ENCODE measurements around the gene NSD2. TPM values are rescaled to one million over a fixed set of nuclear protein-coding genes. Genes with fewer than 3 reads are reported as not detected.

Gene NSD2
- total RNA-seq, 1 experiment from 2014 or later, result 136 TPM

DNA sequence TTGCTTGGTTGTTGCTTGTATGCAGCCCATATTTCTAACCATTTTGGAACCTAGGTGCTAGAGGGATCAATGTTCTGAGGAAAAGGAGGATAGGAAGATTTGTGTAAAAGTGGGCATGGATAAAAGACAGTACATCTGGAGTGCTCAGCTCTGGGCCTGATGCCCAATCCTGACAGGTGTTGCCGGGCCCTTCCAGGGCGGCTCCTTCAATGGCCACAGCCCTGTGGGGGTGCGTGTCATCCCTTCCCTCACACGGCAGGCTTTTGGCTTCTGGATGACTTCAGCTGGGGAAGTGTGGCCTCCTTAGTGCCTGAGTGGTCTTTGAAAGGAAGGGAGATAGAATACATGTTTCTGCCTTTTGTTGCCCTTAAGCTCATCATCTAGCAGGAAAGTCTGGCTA, 90.4 kb downstream of the NSD2 start:
- H3K9me3 ChIP-seq (ENCODE audit: control insufficient read depth, low read depth, low read length), result no peaks in the 10 kb centered on the region
- H3K23ac ChIP-seq (ENCODE audit: insufficient read length, low read depth, low read length), result no peak overlapping the region
- H2BK12ac ChIP-seq (ENCODE audit: insufficient read length, low read depth, low read length), result no peak overlapping the region
- H3K56ac ChIP-seq (ENCODE audit: insufficient read length, low read depth, low read length), result no peak overlapping the region
- no peak overlapping the region for H2BK20ac ChIP-seq (ENCODE audit: low read depth, low read length, poor library complexity, severe bottlenecking)
- no peak overlapping the region for H3K4me2 ChIP-seq (ENCODE audit: insufficient read depth, insufficient read length, low read length)
- whole genome bisulfite sequencing (ENCODE audit: extremely low coverage, insufficient read length, low lambda C conversion rate), result no CpG with 5 or more reads among the region's 4 CpGs
- H3K4me3 Mint-ChIP-seq, result no peak overlapping the region; a peak in 1 of 5 replicates
- no peak overlapping the region for H4K5ac ChIP-seq (ENCODE audit: insufficient read length, low read depth, low read length)
- no peak overlapping the region for H2BK15ac ChIP-seq (ENCODE audit: low read depth, low read length)
- H3T11ph ChIP-seq (ENCODE audit: low read length), result no peak overlapping the region
- H3K4me1 ChIP-seq (ENCODE audit: insufficient read depth, low read length), result no peaks in the 10 kb centered on the region
- H3K14ac ChIP-seq (ENCODE audit: insufficient read depth, low read length), result no peak overlapping the region
- peaks cover 0 to 3% of the 10 kb centered on the region in 2 experiments; a peak in 2 of 4 replicates for H3K4me1 Mint-ChIP-seq
- H4K8ac ChIP-seq (replicated peaks; ENCODE audit: insufficient read length, low read depth, low read length), result no peak overlapping the region
- H3K27me3 Mint-ChIP-seq (ENCODE audit: low read depth), result no peaks in the 10 kb centered on the region
- H3K79me2 ChIP-seq (ENCODE audit: insufficient read depth, low read length), result no peaks in the 10 kb centered on the region
- H3K23me2 ChIP-seq (ENCODE audit: insufficient read length, low read depth, low read length, poor library complexity, severe bottlenecking), result no peaks in the 10 kb centered on the region
- H2AK5ac ChIP-seq (ENCODE audit: insufficient read length, low read length), result no peak overlapping the region
- DNase-seq, result no peak
- no peak overlapping the region for H3K18ac ChIP-seq (ENCODE audit: insufficient read length, low read depth, low read length)
- no peak overlapping the region for H3K27ac ChIP-seq (ENCODE audit: insufficient read length, low read depth, low read length)
- H3K9ac ChIP-seq (ENCODE audit: extremely low read depth, insufficient read length, low read length), result no peak overlapping the region
- H3K27me3 ChIP-seq (ENCODE audit: insufficient read depth, low read length), result no peaks in the 10 kb centered on the region
- H4K91ac ChIP-seq (ENCODE audit: insufficient read length, low read depth, low read length), result no peak overlapping the region
- no peaks in the 10 kb centered on the region for H3K9me3 Mint-ChIP-seq
- TF ChIP-seq, protein P1, sequence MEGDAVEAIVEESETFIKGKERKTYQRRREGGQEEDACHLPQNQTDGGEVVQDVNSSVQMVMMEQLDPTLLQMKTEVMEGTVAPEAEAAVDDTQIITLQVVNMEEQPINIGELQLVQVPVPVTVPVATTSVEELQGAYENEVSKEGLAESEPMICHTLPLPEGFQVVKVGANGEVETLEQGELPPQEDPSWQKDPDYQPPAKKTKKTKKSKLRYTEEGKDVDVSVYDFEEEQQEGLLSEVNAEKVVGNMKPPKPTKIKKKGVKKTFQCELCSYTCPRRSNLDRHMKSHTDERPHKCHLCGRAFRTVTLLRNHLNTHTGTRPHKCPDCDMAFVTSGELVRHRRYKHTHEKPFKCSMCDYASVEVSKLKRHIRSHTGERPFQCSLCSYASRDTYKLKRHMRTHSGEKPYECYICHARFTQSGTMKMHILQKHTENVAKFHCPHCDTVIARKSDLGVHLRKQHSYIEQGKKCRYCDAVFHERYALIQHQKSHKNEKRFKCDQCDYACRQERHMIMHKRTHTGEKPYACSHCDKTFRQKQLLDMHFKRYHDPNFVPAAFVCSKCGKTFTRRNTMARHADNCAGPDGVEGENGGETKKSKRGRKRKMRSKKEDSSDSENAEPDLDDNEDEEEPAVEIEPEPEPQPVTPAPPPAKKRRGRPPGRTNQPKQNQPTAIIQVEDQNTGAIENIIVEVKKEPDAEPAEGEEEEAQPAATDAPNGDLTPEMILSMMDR (conservative IDR thresholded peaks at IDR 0.05), result no peak
- H2BK120ac ChIP-seq (ENCODE audit: low read depth, low read length, poor library complexity, severe bottlenecking), result no peak overlapping the region
- no peaks in the 10 kb centered on the region for H3K79me1 ChIP-seq (ENCODE audit: insufficient read depth, low read depth, low read length, poor library complexity, severe bottlenecking)
- H3K36me3 Mint-ChIP-seq (ENCODE audit: insufficient read depth in 1 of 3, low read depth in 3 of 3), result peaks cover 34 to 88% (median 87%) of the 10 kb centered on the region in 3 experiments; a peak in 6 of 7 replicates
- H3K27ac Mint-ChIP-seq, result peak overlapping the region in 2 of 3 experiments; percentile 5 to 90; a peak in 1 of 7 replicates
- no peak overlapping the region for H3K4ac ChIP-seq (ENCODE audit: low read depth, low read length)
- H4K20me1 ChIP-seq (ENCODE audit: control insufficient read depth, insufficient read depth, insufficient read length), result no peaks in the 10 kb centered on the region
- H2AFZ ChIP-seq (ENCODE audit: low read length), result no peak overlapping the region
- no peak overlapping the region for H2BK5ac ChIP-seq (ENCODE audit: insufficient read length, low read length)

Data from H9 (cell line).